Testis (tissue), 3 donors: Measurements from ENCODE around the gene MRPS35. TPM values are rescaled to one million over a fixed set of nuclear protein-coding genes. Genes with fewer than 3 reads are reported as not detected.

Experiments used
- DNase-seq: peaks from one replicate; pipeline ENCODE4 v3.0.0-alpha.2; 2019
- H3K27ac ChIP-seq, 2 donors: fragments of 200-600 bp; sonication (generic); one replicate each; pipeline ENCODE4 v1.5.1; 2019
- H3K27me3 ChIP-seq: fragments of 200-600 bp; sonication (generic); one replicate; pipeline ENCODE4 v1.5.1; 2019
- H3K36me3 ChIP-seq: fragments of 200-600 bp; sonication (generic); one replicate; pipeline ENCODE4 v1.5.1; 2017; ENCODE audit warnings: low read depth; ENCODE audit errors: missing control alignments
- H3K4me1 ChIP-seq: fragments of 200-600 bp; sonication (generic); one replicate; pipeline ENCODE4 v1.5.1; 2019
- H3K4me3 ChIP-seq, 2 donors: fragments of 200-600 bp; sonication (generic); one replicate each; pipeline ENCODE4 v1.5.1; 2017 to 2019
- H3K9me3 ChIP-seq: fragments of 200-600 bp; sonication (generic); one replicate; pipeline ENCODE4 v1.5.1; 2017
- CTCF ChIP-seq, 3 experiments: fragments of 450-650 bp in 2 of 3; fragments of 200-600 bp in 1 of 3; sonication (generic) in 1 of 3; IDR thresholded peaks; one replicate each; pipeline ENCODE4 v1.5.1; 2016 to 2019; ENCODE audit warnings: antibody characterized with exemption in 3 of 3, mild to moderate bottlenecking in 2 of 3, moderate library complexity in 1 of 3
- POLR2A ChIP-seq: fragments of 450-650 bp; IDR thresholded peaks from one replicate; pipeline ENCODE4 v1.6.1; 2017; ENCODE audit warnings: antibody characterized with exemption, mild to moderate bottlenecking, moderate library complexity
- WGBS, 2 donors: methylation state at CpG; one replicate each; pipeline ENCODE4 v1.1.5; 2018; 5-methylcytosine and 5-hydroxymethylcytosine counted together
- intact Hi-C: fragments of 100-400 bp; cut with DNase I; formaldehyde crosslinking; loops from one replicate; pipeline ENCODE4 v1.15.1; 2023; ENCODE audit warnings: low total_unique reads
- polyA plus RNA-seq: library from polyadenylated mRNA; stranded (reverse); fragments of 350-450 nt; fragmentation: Illumina TruSeq; extraction: RNeasy Lipid Tissue Mini Kit (QIAGEN cat#74804); gene quantifications from one replicate; pipeline ENCODE4 v1.2.3, GENCODE V29; 2014; ENCODE audit warnings: low read depth, low replicate concordance; ENCODE audit not compliant: insufficient read depth
- total RNA-seq, 2 donors: library from RNA; depleted of rRNA; stranded (reverse); fragments of >200 nt; gene quantifications; one replicate each; pipeline ENCODE4 v1.2.3, GENCODE V29; 2016

Gene MRPS35
- total and polyA plus RNA-seq, 3 donors from 2014 or later = 35.1 to 42.9 (median 35.7) TPM

- Histone ChIP-seq H3K36me3 (no peaks in the 10 kb centered on the region), H3K4me3 (no peak overlapping the region), H3K27ac (peak overlapping the region; percentile 8 to 46), H3K9me3 (no peaks in the 10 kb centered on the region), H3K4me1 (peaks cover 5% of the 10 kb centered on the region), H3K27me3 (no peaks in the 10 kb centered on the region)
- intact Hi-C loops = no loop called here
- 64 to 71% methylated on average over 1 of the region's 1 CpG for WGBS, 2 donors
- no peak for DNase-seq
- TF ChIP-seq CTCF (IDR thresholded peaks at IDR 0.05) = no peak
- no peak for TF ChIP-seq POLR2A
These were observed 38.0 kb upstream of the MRPS35 start for GRCh38 chr12:27672643-27673042.

- Histone ChIP-seq H3K27ac (peak overlapping the region; percentile 8 to 46), H3K36me3 (no peaks in the 10 kb centered on the region), H3K4me1 (peaks cover 5% of the 10 kb centered on the region), H3K4me3 (no peak overlapping the region), H3K27me3 (no peaks in the 10 kb centered on the region), H3K9me3 (no peaks in the 10 kb centered on the region)
- no peak for DNase-seq
- WGBS, 2 donors = 41 to 50% methylated on average over 3 of the region's 3 CpGs
- TF ChIP-seq CTCF (IDR thresholded peaks at IDR 0.05) (no peak), POLR2A (no peak)
- intact Hi-C loops = no loop called here
These were observed 37.4 kb upstream of the MRPS35 start for GRCh38 chr12:27673101-27673718.

GRCh38 chr12:27674989-27675388 is 35.6 kb upstream of the MRPS35 start:
- Histone ChIP-seq H3K27me3 (no peaks in the 10 kb centered on the region), H3K27ac (no peak overlapping the region), H3K9me3 (no peaks in the 10 kb centered on the region), H3K36me3 (no peaks in the 10 kb centered on the region), H3K4me3 (no peak overlapping the region), H3K4me1 (peaks cover 5% of the 10 kb centered on the region)
- intact Hi-C loops = no loop called here
- TF ChIP-seq CTCF (IDR thresholded peaks at IDR 0.05) (no peak), POLR2A (no peak)
- 66 to 91% methylated on average over 2 of the region's 2 CpGs for WGBS, 2 donors
- no peak for DNase-seq

- Histone ChIP-seq H3K9me3 (no peaks in the 10 kb centered on the region), H3K36me3 (no peaks in the 10 kb centered on the region), H3K27me3 (no peaks in the 10 kb centered on the region), H3K4me1 (no peaks in the 10 kb centered on the region), H3K27ac (no peak overlapping the region), H3K4me3 (no peak overlapping the region)
- no peak for TF ChIP-seq POLR2A
- no peak for TF ChIP-seq CTCF (IDR thresholded peaks at IDR 0.05)
- intact Hi-C loops = no loop called here
- DNase-seq = no peak
These were observed 30.0 kb upstream of the MRPS35 start for GRCh38 chr12:27680619-27681018.

- Histone ChIP-seq H3K36me3 (no peaks in the 10 kb centered on the region), H3K4me1 (no peaks in the 10 kb centered on the region), H3K27ac (no peak overlapping the region), H3K4me3 (no peak overlapping the region), H3K27me3 (no peaks in the 10 kb centered on the region), H3K9me3 (no peaks in the 10 kb centered on the region)
- intact Hi-C loops = no loop called here
- TF ChIP-seq CTCF (IDR thresholded peaks at IDR 0.05) = no peak
- no peak for DNase-seq
- WGBS, 2 donors = 71 to 87% methylated on average over 2 of the region's 2 CpGs
These were observed 28.1 kb upstream of the MRPS35 start for GRCh38 chr12:27682534-27682933.
